ACC112 (cell line): ENCODE results near the gene F5.

Source experiments
- H2AFZ ChIP-seq: fragments of 200-600 bp; sonication (generic); one replicate; pipeline ENCODE4 v1.6.0; 2017; ENCODE audit warnings: antibody characterized with exemption, low read length; ENCODE audit not compliant: unreplicated experiment
- H3K27ac ChIP-seq: fragments of 200-600 bp; sonication (generic); 2 replicates; pipeline ENCODE4 v1.5.1; 2014; ENCODE audit warnings: low read depth, mild to moderate bottlenecking, antibody characterized with exemption, low read length, moderate library complexity
- H3K27me3 ChIP-seq: fragments of 200-600 bp; sonication (generic); 2 replicates; pipeline ENCODE4 v1.6.1; 2014; ENCODE audit warnings: mild to moderate bottlenecking, antibody characterized with exemption, low read length, moderate library complexity, mixed read lengths; ENCODE audit not compliant: insufficient read depth
- H3K36me3 ChIP-seq: fragments of 200-600 bp; sonication (generic); 2 replicates; pipeline ENCODE4 v1.6.1; 2016; ENCODE audit warnings: mild to moderate bottlenecking, antibody characterized with exemption, low read length, moderate library complexity, mixed read lengths; ENCODE audit not compliant: insufficient read depth
- H3K4me1 ChIP-seq: fragments of 200-600 bp; sonication (generic); one replicate; pipeline ENCODE4 v1.6.1; 2016; ENCODE audit warnings: low read length, mixed read lengths; ENCODE audit not compliant: insufficient read depth, unreplicated experiment, control insufficient read depth
- H3K4me3 ChIP-seq: fragments of 200-600 bp; sonication (generic); 2 replicates; pipeline ENCODE4 v1.5.1; 2014; ENCODE audit warnings: mild to moderate bottlenecking, low read depth, low read length
- H3K79me2 ChIP-seq: fragments of 200-600 bp; sonication (generic); one replicate; pipeline ENCODE4 v1.6.0; 2016; ENCODE audit warnings: low read length; ENCODE audit not compliant: control insufficient read depth, unreplicated experiment, insufficient read depth

The F5 gene

GRCh38 chr1:169615803-169616202 lies 29.5 kb upstream of the F5 start:
- H3K27me3 ChIP-seq, result peaks cover 80% of the 10 kb centered on the region
- no peaks in the 10 kb centered on the region for H3K79me2 ChIP-seq
- H3K36me3 ChIP-seq, result no peaks in the 10 kb centered on the region
- no peak overlapping the region for H3K27ac ChIP-seq
- H3K4me1 ChIP-seq, result no peaks in the 10 kb centered on the region
- H2AFZ ChIP-seq, result no peak overlapping the region
- H3K4me3 ChIP-seq, result no peak overlapping the region

- H3K27me3 ChIP-seq, result peaks cover 90% of the 10 kb centered on the region
- H3K4me3 ChIP-seq, result no peak overlapping the region
- H3K4me1 ChIP-seq, result no peaks in the 10 kb centered on the region
- H3K27ac ChIP-seq, result no peak overlapping the region
- no peaks in the 10 kb centered on the region for H3K79me2 ChIP-seq
- no peak overlapping the region for H2AFZ ChIP-seq
- H3K36me3 ChIP-seq, result no peaks in the 10 kb centered on the region
Measured at GRCh38 chr1:169610858-169611257, 24.6 kb upstream of the F5 start.

GRCh38 chr1:169610108-169610507 lies 23.8 kb upstream of the F5 start:
- H3K4me3 ChIP-seq, result no peak overlapping the region
- no peaks in the 10 kb centered on the region for H3K4me1 ChIP-seq
- peaks cover 86% of the 10 kb centered on the region for H3K27me3 ChIP-seq
- H2AFZ ChIP-seq, result no peak overlapping the region
- no peaks in the 10 kb centered on the region for H3K36me3 ChIP-seq
- H3K27ac ChIP-seq, result no peak overlapping the region
- H3K79me2 ChIP-seq, result no peaks in the 10 kb centered on the region

GRCh38 chr1:169608226-169608625 lies 21.9 kb upstream of the F5 start:
- Histone ChIP-seq H3K27me3 (peaks cover 80% of the 10 kb centered on the region), H3K79me2 (no peaks in the 10 kb centered on the region)

GRCh38 chr1:169604781-169605560 lies 18.7 kb upstream of the F5 start:
- H3K4me1 ChIP-seq, result no peaks in the 10 kb centered on the region
- H2AFZ ChIP-seq, result no peak overlapping the region
- H3K4me3 ChIP-seq, result no peak overlapping the region
- H3K79me2 ChIP-seq, result no peaks in the 10 kb centered on the region
- H3K27ac ChIP-seq, result no peak overlapping the region
- H3K36me3 ChIP-seq, result no peaks in the 10 kb centered on the region
- peaks cover 48% of the 10 kb centered on the region for H3K27me3 ChIP-seq

More at GRCh38 chr1:169608226-169608625, 21.9 kb upstream of the F5 start:
- Histone ChIP-seq H3K4me3 (no peak overlapping the region), H3K36me3 (no peaks in the 10 kb centered on the region), H3K27ac (no peak overlapping the region), H3K4me1 (no peaks in the 10 kb centered on the region), H2AFZ (no peak overlapping the region)

GRCh38 chr1:169601096-169601881 lies 15.0 kb upstream of the F5 start:
- no peak overlapping the region for H3K27ac ChIP-seq
- no peaks in the 10 kb centered on the region for H3K4me1 ChIP-seq
- H2AFZ ChIP-seq, result no peak overlapping the region

GRCh38 chr1:169595764-169596711 lies 9.8 kb upstream of the F5 start:
- Histone ChIP-seq H3K27ac (no peak overlapping the region), H3K27me3 (peaks cover 84% of the 10 kb centered on the region), H2AFZ (no peak overlapping the region), H3K4me1 (no peaks in the 10 kb centered on the region), H3K4me3 (no peak overlapping the region), H3K36me3 (no peaks in the 10 kb centered on the region), H3K79me2 (no peaks in the 10 kb centered on the region)

More at GRCh38 chr1:169601096-169601881, 15.0 kb upstream of the F5 start:
- H3K27me3 ChIP-seq, result peaks cover 50% of the 10 kb centered on the region
- H3K36me3 ChIP-seq, result no peaks in the 10 kb centered on the region
- H3K79me2 ChIP-seq, result no peaks in the 10 kb centered on the region
- H3K4me3 ChIP-seq, result no peak overlapping the region

GRCh38 chr1:169594391-169594790 lies 8.1 kb upstream of the F5 start:
- peaks cover 94% of the 10 kb centered on the region for H3K27me3 ChIP-seq
- no peaks in the 10 kb centered on the region for H3K36me3 ChIP-seq
- no peaks in the 10 kb centered on the region for H3K4me1 ChIP-seq
- H3K79me2 ChIP-seq, result no peaks in the 10 kb centered on the region
- no peak overlapping the region for H2AFZ ChIP-seq
- no peak overlapping the region for H3K27ac ChIP-seq
- no peak overlapping the region for H3K4me3 ChIP-seq

- no peak overlapping the region for H3K4me3 ChIP-seq
- no peaks in the 10 kb centered on the region for H3K79me2 ChIP-seq
- H3K27me3 ChIP-seq, result peaks cover 87% of the 10 kb centered on the region
- H3K27ac ChIP-seq, result no peak overlapping the region
- no peak overlapping the region for H2AFZ ChIP-seq
- H3K4me1 ChIP-seq, result no peaks in the 10 kb centered on the region
- H3K36me3 ChIP-seq, result no peaks in the 10 kb centered on the region
Measured at GRCh38 chr1:169590932-169591331, 4.7 kb upstream of the F5 start.

- no peak overlapping the region for H3K27ac ChIP-seq
- no peaks in the 10 kb centered on the region for H3K36me3 ChIP-seq
- H3K4me3 ChIP-seq, result no peak overlapping the region
- H3K79me2 ChIP-seq, result no peaks in the 10 kb centered on the region
- H3K27me3 ChIP-seq, result peaks cover 87% of the 10 kb centered on the region
- H2AFZ ChIP-seq, result no peak overlapping the region
- no peaks in the 10 kb centered on the region for H3K4me1 ChIP-seq
Measured at GRCh38 chr1:169588785-169589485, 2.7 kb upstream of the F5 start.
